ENCODE data around the gene GJA3. TPM values are rescaled to one million over a fixed set of nuclear protein-coding genes. Genes with fewer than 3 reads are reported as not detected.

The GJA3 gene
- total RNA-seq = not detected
- long read RNA-seq, partial matches to known transcripts = 0 of 1 reads
- long read RNA-seq, other reads (novel, unspliced or antisense) = 1 of 1 reads

DNA sequence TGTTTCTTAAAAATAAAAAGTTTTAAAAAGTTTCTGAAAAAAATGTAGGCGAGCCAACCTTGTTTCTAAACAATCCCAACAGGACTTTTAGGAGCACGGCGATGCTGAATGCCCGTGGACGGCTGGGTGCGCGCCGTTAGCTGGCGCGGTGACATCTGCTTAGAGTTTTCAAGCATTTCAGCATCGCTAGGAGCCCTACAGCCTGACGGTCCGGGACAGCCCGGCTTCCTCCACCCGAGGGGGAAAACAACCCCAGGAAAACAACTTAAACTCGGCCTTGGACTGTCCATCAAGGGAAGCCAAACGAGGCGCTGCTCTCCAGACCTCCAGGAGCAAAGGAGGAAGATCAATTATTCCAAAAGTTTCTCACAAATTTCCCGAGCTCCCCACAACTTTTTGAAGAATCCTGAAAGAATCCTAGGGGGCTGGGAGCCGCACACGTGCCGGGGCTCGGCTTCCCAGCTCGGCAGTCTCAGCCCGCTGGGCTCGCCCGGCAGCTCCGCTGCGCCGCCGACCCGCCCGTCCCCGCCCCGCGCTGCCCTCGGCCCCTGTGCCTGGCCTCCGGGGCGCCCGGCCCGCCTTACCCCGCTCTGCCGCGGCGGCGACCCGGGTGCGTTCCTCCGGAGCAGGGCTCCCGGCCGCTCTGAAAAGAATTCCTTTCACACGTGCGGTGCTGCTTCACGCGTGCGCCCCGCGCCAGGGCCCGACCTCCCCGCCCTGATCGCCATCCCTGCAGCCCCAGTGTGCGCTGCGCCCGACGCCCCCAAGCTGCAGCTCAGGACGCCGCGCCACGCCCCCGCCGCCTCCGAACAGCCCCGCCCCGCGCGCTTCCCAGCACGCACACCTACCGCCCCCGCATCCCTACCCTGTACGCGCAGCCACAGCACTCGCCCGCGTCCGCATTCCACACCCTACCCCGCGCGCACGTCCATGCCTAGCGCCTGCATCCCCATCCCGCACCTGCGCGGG lies at the start of gene GJA3:
GJA3 (minus strand) TSS at position 747 of the 969 bp plus-strand sequence. CDS start 17,764 bp downstream, outside the sequence.
- H3K9me3 ChIP-seq = no peaks in the 10 kb centered on the region
- intact Hi-C loops (cut with DNase I) = no loop called here
- no peaks in the 10 kb centered on the region for H3K36me3 ChIP-seq
- peak within 1 kb of the TSS; percentile 36 for H3K4me3 ChIP-seq
- H3K4me1 ChIP-seq = peaks cover 4% of the 10 kb centered on the region
- H3K27ac ChIP-seq = no peak within 1 kb of the TSS
- H3K27me3 ChIP-seq = peaks cover 91% of the 10 kb centered on the region
- no peak for DNase-seq
- TF ChIP-seq, protein P1, sequence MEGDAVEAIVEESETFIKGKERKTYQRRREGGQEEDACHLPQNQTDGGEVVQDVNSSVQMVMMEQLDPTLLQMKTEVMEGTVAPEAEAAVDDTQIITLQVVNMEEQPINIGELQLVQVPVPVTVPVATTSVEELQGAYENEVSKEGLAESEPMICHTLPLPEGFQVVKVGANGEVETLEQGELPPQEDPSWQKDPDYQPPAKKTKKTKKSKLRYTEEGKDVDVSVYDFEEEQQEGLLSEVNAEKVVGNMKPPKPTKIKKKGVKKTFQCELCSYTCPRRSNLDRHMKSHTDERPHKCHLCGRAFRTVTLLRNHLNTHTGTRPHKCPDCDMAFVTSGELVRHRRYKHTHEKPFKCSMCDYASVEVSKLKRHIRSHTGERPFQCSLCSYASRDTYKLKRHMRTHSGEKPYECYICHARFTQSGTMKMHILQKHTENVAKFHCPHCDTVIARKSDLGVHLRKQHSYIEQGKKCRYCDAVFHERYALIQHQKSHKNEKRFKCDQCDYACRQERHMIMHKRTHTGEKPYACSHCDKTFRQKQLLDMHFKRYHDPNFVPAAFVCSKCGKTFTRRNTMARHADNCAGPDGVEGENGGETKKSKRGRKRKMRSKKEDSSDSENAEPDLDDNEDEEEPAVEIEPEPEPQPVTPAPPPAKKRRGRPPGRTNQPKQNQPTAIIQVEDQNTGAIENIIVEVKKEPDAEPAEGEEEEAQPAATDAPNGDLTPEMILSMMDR (IDR thresholded peaks at IDR 0.05) = no peak
- peak; percentile 63 for ATAC-seq

DNA sequence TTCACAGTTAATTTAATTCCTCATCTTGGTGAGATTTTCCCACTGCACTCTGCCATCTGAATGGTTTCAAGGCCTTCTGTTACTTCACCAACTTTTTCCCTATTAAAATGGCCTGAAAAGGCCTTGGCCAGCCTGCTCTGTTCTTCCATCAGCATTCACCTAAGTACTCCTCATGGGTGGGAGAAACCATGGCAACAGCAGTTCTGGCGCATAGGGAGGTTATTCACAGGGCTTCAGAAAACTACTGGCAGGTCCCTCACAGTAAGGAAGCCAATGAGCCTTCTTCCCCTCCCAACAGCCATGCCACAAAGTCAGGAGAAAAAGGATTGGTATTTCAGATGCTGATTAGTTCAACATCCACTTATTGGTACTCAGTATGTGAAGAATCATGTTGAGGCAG lies 49.1 kb upstream of the GJA3 start:
- TF ChIP-seq, protein P1 (IDR thresholded peaks at IDR 0.05) = no peak
- Histone ChIP-seq H3K9me3 (no peaks in the 10 kb centered on the region), H3K27me3 (peaks cover 18% of the 10 kb centered on the region), H3K4me1 (no peaks in the 10 kb centered on the region), H3K27ac (no peak overlapping the region), H3K4me3 (no peak overlapping the region), H3K36me3 (no peaks in the 10 kb centered on the region)
- DNase-seq (no peak), ATAC-seq (no peak)
- intact Hi-C loops (cut with DNase I) = no loop called here

DNA sequence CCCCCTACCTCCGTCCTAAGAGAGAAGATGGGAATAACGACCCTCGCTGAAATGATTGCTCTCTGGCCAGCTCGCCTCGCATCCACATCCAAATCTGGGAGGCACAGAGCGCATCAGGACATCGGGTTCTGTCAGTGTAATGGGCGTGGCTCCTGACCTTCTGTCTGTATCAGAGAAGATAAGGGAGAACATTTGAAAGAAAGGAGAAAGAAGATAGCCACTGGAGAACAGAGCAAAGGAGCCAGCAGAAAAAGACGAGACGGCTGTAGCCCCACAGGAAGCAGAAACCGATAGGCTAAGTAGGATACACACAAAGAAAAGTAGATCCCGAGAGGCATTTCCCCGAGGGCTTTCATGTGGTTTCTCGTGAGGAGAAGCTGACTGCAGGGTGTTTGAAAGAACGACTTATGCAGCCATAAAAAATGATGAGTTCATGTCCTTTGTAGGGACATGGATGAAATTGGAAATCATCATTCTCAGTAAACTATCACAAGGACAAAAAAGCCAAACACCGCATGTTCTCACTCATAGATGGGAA lies 45.9 kb upstream of the GJA3 start:
- H3K27ac ChIP-seq = no peak overlapping the region
- DNase-seq (no peak), ATAC-seq (no peak)
- intact Hi-C loops (cut with DNase I) = no loop called here
- H3K27me3 ChIP-seq = peaks cover 18% of the 10 kb centered on the region
- H3K36me3 ChIP-seq = no peaks in the 10 kb centered on the region
- no peaks in the 10 kb centered on the region for H3K9me3 ChIP-seq
- TF ChIP-seq, protein P1 (IDR thresholded peaks at IDR 0.05) = no peak
- H3K4me3 ChIP-seq = no peak overlapping the region
- no peaks in the 10 kb centered on the region for H3K4me1 ChIP-seq

DNA sequence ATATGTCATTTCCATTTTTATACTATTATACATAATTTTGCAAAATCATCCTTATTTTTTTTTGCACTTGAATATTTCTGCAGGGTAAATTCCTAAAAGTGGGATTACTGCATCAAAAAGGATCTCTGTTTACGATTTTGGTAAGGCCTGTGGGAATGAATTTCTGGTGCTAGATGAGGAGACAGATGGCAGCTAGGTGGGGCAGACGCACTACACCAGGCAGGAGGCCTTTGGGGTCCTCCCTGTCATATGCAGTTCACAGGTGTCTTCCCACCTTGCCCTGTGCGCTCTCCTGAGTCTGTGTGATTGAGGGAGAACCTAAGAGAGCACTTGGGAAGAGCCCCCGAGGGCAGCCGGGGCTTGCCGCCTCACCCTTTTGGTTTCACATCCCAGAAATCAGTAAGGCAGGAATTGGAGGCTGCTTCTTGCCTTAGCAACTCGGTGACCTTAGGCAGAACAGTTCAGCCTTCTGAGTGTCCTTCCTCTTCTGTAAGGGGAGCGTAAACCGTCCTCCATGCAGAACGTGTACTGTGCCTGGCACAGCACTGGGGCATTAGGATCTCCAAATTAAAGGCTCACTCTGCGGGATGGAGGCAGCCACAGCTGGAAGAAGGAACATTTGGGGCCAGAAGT lies 45.3 kb upstream of the GJA3 start:
- peaks cover 18% of the 10 kb centered on the region for H3K27me3 ChIP-seq
- no peaks in the 10 kb centered on the region for H3K9me3 ChIP-seq
- DNase-seq (no peak), ATAC-seq (peak; percentile 29)
- intact Hi-C loops (cut with DNase I) = no loop called here
- H3K4me1 ChIP-seq = no peaks in the 10 kb centered on the region
- H3K36me3 ChIP-seq = no peaks in the 10 kb centered on the region
- H3K27ac ChIP-seq = no peak overlapping the region
- H3K4me3 ChIP-seq = no peak overlapping the region
- TF ChIP-seq, protein P1 (IDR thresholded peaks at IDR 0.05) = no peak

DNA sequence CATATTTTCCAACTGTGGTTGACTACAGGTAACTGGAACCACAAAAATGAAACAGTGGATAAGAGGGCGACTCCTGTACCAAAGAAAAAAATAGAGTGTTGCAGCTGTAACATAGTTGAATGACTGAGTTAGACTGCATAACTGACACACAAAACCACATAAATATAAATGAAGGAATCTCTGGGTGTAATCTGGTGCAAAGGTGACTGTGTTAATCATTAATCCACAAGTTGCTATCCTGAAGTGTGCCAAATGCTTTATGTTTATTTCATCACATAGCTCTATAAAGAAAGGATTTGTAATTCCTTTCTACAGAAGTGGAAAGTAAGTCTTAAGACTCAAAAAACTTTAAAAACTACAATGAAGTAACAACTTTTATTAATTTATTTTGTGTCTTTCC lies 37.9 kb upstream of the GJA3 start:
- H3K9me3 ChIP-seq = no peaks in the 10 kb centered on the region
- H3K27me3 ChIP-seq = peaks cover 36% of the 10 kb centered on the region
- H3K27ac ChIP-seq = no peak overlapping the region
- ATAC-seq (no peak), DNase-seq (no peak)
- no peaks in the 10 kb centered on the region for H3K36me3 ChIP-seq
- intact Hi-C loops (cut with DNase I) = no loop called here
- peaks cover 10% of the 10 kb centered on the region for H3K4me1 ChIP-seq
- TF ChIP-seq, protein P1 (IDR thresholded peaks at IDR 0.05) = no peak
- H3K4me3 ChIP-seq = no peak overlapping the region
